LHCN-M2 (cell line): ENCODE data around the gene TOX2. TPM values are rescaled to one million over a fixed set of nuclear protein-coding genes. Genes with fewer than 3 reads are reported as not detected.
A peak's percentile ranks its signal among the peaks of the same experiment; 100 is the strongest.

Source experiments
- DNase-seq: peaks from one replicate; pipeline ENCODE4 v3.0.0-alpha.2; 2012; ENCODE audit warnings: low read depth
- total RNA-seq: library from RNA; depleted of rRNA; stranded (reverse); fragments of >200 nt; gene quantifications from 2 replicates; pipeline ENCODE4 v1.2.3, GENCODE V29; 2014

Gene TOX2
- total RNA-seq, 1 experiment from 2014 or later: 1.6 TPM

DNA sequence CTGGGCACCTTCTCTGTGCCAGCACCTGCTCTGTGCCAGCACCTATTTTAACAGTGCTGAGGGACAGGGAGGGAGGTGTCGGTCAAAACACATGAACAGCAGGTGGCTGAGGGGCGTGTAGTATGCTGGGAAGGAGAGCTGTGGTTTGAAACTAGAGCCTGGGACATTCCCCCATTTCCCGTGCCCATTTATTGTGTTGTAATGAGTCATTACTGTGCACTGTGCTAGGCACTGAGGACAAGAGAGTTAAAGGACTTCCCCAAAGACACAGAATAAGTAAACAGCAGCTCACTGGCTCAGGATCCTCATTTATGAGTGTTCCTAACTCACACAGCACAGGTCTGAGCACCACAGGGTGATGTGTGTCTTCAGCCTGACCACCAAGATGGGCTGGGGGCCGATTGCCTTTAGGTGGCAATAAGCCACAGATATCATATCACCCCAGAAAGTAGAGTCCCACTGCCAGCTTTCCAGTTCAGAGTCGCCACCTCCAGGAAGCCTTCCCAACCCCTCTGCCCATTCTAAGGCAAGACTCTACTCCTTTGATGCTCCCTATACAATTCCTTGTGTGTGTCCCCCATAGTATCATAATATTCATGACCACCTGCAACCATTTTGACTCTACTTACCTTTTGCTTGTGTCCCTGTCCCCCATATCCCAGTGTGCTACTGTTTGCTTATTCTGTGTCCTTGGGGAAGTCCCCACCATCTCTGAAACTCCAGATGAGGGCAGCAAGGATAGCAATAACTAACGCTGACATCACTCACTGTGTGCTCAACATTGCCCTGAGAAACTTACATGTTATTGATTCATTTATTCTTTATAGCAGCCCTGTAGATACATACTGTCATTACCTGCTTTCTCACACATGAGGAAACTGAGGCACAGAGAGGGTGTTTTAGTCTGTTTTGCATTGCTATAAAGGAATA, 87.3 kb downstream of the TOX2 start:
- DNase-seq: no peak

DNA sequence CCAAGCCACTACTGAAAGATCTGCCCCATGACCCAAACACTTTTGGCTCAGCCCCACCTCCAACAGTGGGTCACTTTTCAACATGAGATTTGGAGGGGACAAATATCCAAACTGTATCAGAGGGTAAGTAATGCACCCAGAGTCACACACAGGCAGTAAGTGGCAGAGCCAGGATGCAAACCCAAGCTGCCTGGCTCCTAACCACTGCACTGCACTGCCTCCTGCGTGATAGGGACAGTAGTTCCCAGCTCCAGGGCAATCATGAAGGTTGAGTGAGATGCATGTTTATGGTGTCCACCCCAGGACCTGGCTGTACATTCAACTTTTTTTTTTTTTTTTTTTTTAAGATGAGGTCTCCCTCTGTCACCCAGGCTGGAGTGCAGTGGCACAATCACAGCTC, 88.2 kb downstream of the TOX2 start:
- DNase-seq: no peak

DNA sequence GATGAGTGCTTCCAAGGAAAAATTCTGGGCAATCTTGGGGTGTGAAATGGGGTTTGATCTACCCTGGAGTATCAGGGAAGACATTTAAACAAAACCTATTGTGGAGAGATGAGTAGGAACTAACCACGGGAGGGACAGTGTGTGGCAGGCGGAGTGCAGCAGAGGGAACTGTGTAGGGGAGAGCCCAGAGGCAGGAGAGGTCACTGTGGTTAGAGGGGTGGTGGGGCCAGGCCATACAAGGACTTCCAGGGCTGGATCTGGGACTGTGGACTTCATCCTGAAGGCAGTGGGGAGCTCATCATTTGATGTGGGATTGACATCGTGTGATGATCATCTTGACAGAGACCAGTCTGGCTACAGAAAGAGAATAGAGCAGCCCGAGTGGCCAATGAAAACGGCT, 89.0 kb downstream of the TOX2 start:
- no peak for DNase-seq

DNA sequence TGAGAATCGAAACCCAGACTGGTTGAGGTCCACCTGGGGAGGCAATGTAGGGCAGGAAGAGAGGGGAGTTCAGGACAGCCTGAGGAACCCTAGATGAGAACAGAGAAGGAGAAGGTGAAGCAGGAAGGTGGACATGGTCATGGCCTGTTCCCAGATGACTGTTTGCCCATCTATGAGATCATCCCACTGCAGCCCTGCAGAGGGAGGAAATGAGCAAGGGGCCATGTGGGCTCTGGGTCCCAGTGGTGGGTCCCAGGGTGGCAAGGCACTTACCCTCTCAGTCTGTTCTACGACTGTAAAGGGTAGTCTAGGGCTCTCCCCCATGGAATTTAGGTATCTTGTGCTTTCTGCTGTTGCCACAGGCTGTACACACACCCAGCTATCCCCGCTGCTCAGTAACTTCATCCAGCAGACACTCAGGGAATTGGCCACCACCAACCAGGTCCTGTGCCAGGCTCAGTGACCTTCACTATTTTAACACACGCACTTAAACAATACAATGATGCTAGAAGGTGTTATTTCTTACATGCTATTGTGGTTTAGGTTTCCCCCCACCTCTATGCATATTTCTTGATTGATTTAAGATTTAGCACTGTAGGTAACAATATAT, 89.8 kb downstream of the TOX2 start:
- no peak for DNase-seq

DNA sequence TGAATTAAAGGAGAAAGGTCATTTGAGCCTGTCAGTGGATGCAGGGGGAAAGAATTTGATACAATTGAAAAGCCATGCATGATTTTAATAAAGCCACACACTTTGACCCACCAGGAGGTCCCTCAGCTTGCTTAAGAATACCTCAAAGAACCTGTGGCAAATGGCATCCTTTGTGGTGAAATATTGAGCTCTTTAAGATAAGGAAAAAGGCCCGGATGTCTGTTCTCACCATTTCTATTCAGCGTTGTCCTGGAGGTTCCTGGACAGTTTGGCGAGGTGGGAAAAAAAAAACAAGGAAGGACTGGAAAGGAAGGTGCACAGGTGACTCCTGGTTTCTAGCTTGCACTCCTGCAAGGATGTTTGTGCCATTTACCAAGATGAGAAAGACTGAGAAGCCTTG, 91.0 kb downstream of the TOX2 start:
- no peak for DNase-seq

DNA sequence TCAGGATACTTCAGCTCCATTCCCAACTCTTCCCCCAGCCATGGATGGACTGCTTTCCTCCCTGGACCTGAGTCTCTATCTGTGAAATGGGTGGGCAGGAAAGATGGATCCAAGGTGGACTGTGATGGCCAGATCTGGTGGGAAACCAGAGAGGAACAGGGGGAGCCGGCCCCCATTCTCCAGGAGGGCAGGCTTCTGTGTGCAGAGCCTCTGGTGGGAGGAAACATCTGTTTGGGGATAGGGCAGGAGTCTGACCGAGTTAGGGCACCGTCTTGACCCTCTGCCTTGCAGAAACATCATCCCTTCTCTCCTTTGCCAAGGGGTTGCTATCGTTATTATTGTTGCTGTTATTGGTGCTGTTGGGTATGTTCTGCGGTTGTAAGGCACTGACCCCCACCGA, 91.5 kb downstream of the TOX2 start:
- no peak for DNase-seq

DNA sequence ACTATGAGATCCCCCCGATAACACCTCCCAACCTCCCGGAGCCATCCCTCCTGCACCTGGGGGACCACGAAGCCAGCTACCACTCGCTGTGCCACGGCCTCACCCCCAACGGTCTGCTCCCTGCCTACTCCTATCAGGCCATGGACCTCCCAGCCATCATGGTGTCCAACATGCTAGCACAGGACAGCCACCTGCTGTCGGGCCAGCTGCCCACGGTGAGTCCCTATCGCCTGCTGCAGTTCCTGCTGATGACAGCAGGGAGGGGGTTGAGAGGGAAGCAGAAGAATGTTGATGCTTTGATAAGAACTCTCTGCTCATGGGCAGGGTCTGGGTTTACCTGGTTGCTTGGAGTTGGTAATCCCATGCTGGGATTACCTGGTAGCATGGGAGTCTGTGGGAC, 91.9 kb downstream of the TOX2 start:
- no peak for DNase-seq

DNA sequence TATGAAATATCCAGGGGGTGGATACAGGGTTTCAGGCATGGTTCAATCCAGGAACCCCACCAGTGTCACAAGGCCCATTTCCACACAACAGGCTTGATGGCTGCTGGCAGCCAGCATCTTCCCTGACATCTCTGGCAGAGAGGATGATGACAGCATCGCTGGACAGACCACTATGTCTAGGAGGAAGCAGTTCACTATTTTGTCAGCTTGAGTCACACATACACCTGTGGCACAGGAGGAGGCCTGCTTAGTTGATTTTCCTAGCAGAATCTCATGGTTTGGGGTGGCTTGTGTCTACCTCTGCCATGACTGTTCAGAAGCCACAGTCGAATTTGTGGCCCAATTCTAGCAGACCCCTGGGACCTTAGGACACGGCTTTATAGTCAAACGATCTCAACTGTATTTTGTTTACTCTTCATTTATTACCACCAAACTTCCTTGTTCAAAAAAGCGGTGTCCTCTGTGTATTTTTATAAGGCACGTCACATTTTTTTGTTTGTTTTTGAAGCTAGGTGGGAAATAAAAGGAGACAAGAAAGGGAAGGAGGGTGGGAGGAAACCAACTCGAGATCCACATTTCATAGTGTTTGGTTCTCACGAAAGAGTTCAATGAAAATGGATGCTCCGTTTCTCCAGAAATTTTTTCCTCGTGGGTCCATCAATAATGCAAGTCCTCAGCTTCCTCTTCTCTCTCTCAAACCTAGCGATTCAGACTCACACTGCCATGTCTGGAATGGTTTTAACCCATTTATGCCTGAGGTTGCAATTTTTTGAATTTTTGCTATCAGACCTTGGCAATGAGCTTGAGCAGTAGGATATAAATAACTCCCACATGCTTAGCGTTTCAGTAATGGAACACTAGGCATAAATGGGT, 94.4 kb downstream of the TOX2 start:
- no peak for DNase-seq

DNA sequence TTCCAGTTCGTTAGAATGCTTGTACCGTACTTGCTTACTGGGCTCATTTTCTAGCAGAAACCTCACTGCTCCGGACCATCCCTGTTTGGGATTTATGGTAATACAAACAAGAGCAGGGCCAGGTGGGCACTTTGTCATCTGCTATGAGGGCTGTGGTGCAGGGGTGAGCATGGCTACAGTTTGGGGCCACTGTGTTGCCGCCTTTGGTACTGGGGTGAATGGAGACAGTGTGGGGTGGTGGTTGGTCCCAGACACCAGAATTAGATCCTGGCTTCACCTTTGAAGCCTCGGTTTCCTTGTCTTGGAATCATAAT, 95.0 kb downstream of the TOX2 start:
- DNase-seq: no peak

DNA sequence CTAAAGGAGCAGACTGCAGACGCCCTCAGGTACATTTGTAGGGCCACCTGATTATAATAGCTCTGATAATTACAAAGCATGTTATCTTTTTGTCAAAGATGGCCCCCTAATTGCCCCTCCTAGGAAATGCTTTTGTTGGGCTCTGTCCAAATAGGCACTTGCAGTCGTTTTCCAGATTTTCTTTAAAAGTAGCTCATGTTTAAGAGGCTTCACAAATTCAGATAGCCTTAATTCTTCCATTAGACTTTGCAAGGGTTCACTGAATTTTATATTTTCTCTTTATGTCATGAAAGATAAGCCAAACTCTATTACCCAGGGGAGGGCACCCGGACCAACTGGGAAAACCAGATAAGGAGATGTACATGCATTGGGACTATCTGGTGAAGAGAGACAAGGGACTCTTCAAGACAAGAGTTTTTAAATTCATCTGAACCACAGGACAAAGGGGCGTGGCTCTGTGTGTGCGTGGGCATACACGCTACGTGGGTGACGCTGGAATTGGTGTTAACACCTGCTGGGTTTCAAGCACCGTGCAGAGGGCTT, 95.6 kb downstream of the TOX2 start:
- no peak for DNase-seq

DNA sequence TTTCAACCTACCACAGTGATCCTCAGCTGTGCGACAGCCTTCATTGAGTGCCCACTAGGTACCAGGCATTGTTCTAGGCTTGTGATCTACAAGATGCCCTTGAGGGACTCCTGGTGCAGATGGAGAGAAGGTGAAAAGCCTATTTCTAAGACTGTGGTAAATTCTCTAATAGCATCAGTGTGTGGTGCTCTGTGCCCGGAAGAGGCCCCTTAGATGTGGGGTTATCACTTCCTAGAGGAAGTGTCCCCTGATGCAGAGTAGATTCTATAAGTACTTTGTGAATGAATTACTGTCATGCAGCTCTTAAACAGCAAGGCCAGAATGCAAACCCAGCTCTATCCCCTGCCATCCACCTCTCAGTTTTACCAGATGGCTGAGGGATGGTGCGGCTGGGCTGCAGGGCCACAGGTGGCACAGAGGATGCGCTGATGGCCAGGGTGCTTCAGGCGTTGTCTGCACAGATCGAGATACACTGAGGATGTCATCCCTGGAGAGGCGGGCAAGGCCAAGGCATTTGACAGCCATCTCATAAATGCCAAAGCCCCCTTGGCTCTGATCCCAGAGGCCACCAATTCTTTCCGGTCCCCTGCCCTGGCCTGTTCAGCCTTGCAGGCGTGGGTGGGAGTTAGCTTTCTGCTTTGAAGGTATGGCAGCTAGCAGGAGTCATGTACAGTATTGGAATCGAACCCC, 96.7 kb downstream of the TOX2 start:
- no peak for DNase-seq

DNA sequence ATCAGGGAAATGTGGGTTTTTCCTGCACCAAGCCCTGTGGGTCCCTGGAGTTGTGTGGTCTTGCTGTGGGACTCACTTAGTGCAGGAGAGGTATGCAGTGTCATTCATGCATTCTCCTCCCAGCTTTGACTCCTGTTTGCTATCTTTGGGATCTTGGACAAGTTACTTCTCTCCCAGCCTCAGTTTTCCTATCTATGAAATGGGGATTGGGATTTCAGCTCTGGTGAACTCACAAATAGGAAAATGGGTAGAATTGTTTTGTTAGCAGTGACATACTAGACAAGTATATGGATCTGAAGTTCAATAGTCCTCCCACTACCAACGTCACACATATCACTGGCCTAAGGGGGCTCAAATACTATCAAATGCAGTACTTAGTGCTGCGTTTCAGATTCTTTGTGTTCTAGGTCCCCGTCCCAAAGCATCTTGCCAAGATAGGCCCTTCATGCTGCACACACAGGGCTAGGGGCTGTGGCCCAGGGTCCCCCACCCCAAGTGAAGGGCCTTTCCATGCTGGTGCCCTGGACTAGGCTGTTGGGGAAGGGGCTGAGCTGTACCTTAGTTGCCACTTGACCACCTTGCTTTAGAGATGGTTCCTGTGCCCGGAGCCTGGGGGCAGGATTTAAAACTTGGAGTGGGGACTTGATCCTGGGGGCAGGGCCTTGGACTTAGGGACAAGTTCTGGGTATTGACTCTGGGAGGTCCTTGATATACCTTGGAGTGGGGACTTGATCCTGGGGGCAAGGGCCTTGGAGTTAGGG, 98.0 kb downstream of the TOX2 start:
- no peak for DNase-seq

DNA sequence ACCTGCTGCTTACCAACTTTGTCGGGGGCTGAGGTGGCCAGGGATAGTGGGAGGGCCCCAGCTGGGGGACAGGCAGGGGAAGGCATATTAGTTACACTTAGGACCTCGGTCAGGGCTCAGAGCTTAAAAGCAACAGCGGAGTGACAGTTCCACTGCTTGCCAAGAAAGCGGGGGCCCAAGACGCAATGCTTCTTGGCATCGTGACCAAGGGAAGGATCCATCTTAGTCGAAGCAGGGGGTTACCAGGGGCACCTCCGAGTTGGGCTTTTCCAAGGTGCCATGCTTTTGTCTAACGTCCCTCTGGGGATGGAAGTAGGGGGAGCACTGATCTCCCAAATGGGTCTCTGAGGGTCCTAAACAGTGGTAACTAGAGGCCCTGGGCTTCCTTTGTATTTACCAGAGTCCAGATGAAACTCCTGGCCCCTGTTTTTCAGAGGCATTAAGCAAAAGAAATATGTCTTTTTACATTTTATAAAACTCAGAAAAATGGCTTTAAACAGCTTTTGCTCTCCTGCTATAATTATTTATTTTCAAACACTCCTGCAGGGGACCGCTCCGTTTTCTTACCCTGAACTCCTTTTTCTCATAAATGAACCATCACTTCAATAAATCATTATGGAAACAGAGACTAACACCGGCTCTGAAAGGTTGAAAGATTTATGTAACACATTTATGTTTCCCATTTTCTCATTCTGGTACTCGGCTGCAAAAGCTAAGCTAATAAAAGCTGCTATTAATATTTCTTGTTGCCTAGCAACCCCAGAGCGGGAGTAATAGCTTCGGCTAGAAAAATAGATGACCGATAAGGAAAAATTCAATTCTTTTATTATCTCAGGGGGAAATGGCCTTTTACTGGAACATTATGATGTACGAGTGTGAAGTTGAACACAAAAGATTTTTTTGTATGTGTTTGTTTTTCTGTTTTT, 100.4 kb downstream of the TOX2 start:
- no peak for DNase-seq

DNA sequence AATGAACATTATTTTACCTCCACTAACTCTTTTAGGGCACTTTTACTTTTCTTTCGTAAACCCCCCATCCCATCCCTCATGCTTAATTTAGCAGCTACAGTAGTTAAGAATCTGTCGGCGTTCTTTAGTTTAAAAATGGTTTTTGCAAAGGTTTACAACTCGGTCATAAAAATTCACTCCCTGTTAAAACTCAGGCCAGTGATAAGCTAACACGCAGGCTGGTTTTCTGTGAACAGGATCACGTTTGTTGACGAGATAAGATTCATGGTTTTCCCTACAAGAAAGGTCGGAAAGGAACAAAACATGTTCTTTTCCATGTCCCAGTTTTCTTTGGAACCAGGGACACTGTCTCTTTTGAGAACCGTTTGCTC, 101.1 kb downstream of the TOX2 start:
- no peak for DNase-seq

DNA sequence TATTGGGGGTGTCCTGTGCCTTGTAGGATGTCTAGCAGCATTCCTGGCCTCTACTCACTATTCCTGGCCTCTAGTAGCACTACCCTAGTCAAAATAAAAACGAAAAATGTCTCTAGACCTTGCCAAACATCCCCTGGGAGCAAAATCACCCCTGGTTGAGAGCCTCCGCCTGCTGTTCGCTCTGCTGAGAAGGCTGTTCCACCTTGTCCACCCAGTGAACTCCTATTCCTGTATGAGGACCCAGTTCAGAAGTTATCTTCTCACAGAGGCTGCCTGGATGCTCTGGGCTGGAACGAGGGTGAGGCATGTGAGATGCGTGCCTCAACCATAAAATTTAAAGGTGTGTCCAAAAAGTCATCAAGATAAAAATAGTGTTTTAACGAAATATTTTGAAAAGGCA, 101.9 kb downstream of the TOX2 start:
- no peak for DNase-seq

DNA sequence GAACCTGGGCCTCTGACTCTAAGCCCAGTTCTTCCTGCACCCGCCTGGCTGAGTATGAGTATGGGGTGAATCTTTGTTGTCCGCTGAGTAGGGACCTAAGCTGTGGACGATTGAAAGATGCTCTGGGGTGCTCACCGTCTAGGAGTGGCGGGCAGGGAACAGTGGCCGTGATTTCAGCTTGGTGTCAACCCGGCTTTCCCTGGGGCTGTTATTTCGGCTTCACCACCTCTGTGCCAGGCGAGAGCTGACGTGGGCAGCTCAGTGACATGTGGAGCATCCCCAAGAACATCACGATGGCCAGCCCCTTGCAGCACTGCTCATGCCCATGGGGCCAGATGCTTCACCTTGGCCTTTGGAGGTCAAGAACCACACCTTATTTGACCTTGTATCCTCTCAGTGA, 102.6 kb downstream of the TOX2 start:
- DNase-seq: no peak

DNA sequence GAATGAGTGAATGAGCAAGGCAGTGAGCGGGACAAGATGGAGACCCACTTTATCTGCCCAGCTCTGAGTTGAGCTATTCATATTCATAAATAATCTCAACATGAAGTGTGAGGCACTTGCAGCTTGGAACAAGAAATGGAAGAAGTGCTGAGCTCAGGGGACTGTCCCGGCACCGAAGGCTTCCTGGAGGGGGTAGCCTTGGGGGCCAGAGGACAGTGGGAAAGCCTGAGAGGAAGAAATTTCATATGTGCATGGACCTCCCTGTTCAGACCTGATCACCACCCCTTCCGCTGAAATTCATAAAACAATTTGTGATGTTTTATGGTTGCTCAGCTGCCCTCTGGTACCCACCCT, 103.2 kb downstream of the TOX2 start:
- DNase-seq: no peak

DNA sequence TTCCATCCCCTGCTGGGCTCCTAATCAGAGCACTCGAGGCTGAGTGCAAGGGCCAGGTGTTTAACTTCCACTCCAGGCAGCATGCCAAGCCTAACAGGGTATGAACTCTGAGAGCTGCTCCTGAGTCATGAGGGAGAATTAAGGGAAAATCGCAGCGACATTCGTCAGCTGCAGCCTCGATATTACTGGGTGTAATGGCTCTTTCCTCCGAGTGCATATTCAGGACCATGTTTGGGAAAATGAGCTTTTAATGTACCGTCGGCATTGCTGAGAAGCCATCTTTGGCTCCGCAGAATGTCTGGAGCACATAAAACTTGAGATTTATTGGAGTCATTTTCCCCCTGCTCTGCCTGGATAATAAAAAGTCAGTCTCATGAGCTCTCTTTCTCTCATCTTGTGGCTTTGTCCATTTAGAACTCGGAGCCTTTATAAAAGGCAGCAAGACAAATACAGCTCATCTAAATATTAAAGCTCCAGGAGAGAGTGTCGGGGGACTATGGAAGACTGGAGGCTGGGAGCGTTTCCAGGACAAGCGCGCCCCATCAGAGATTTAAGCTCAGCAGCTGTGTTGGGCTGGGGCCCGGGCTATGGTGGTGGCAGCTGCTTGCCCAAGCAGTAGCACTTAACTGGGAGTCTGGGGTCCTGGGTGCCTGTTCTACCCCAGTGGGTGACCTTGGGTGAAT, 103.7 kb downstream of the TOX2 start:
- peak; percentile 99 for DNase-seq

DNA sequence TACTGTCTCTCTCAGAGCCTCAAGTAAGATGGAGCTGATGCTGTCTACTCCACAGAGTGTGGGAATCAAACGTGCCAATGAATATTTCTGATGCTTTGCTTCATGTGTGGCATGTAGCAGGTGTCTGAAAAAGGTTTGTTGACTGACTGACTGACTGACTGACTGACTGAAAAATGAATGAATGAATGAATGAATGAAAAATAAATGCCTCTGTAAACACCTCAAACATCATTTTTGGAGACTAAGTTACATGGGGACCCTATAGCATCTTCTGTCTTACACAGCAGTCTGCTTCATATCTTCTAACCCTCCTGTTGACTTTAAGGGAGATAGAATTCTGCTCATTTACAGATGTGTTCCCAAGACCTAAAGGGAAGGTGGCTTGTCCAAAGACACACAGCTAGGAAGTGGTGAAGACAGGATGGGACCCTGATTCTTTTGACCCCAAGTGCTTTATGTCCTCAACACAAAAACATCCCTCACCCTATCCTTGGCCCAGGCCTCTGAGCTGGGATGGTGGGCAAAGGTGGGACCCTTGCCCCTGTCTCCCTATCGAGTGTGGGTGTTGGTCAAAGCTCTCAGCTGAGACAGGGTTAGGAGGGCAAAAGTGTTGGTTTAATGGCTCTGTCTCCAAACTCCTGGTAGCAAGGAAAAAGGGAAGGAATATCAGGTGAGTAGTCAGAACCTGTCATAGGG, 104.4 kb downstream of the TOX2 start:
- no peak for DNase-seq
